Measurements from ENCODE around the gene PSMB3. TPM values are rescaled to one million over a fixed set of nuclear protein-coding genes. Genes with fewer than 3 reads are reported as not detected.

PSMB3 gene
- total RNA-seq, 1 experiment from 2014 or later, result 273 TPM

- TF ChIP-seq, protein P1, sequence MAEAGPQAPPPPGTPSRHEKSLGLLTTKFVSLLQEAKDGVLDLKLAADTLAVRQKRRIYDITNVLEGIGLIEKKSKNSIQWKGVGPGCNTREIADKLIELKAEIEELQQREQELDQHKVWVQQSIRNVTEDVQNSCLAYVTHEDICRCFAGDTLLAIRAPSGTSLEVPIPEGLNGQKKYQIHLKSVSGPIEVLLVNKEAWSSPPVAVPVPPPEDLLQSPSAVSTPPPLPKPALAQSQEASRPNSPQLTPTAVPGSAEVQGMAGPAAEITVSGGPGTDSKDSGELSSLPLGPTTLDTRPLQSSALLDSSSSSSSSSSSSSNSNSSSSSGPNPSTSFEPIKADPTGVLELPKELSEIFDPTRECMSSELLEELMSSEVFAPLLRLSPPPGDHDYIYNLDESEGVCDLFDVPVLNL (CRISPR knock-in tag; IDR thresholded peaks at IDR 0.05; ENCODE audit: borderline replicate concordance, low read depth), result no peak
These were observed 42.5 kb upstream of the PSMB3 start (continued) for GRCh38 chr17:38709864-38710603.

DNA sequence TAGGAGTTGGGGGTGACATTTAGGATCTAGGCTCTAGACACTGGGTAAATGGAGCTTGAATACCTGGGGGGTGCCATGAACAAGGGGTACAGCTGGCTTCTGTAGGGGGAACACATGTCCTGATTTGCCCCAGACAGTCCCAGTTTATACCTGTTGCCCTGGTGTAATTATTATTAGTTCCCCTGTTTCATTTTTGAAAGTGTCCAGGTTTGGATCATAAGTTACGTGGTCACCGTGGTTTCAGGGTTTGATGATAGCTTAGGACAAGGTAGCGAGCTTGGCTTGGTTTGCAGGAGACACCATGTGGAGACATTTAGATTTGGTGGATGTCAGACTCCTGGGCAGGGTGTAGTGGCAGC is 42.0 kb upstream of the PSMB3 start:
- DNase-seq (ENCODE audit: low spot score) (no peak), ATAC-seq (no peak)
- TF ChIP-seq JUN (CRISPR knock-in tag; IDR thresholded peaks at IDR 0.05) (no peak), ZNF281 (CRISPR knock-in tag; IDR thresholded peaks at IDR 0.05) (no peak), OVOL2 (CRISPR knock-in tag; IDR thresholded peaks at IDR 0.05; ENCODE audit: borderline replicate concordance) (no peak), ZNF396 (CRISPR knock-in tag; IDR thresholded peaks at IDR 0.05; ENCODE audit: borderline replicate concordance) (no peak), HMGA2 (CRISPR knock-in tag; IDR thresholded peaks at IDR 0.05) (no peak), ZNF138 (CRISPR knock-in tag; conservative IDR thresholded peaks at IDR 0.05) (no peak), GTF2I (CRISPR knock-in tag; conservative IDR thresholded peaks at IDR 0.05) (no peak), ZBTB21 (CRISPR knock-in tag; IDR thresholded peaks at IDR 0.05; ENCODE audit: borderline replicate concordance) (no peak), NFYB (CRISPR knock-in tag; conservative IDR thresholded peaks at IDR 0.05; ENCODE audit: low read depth) (no peak), ZNF263 (CRISPR knock-in tag; IDR thresholded peaks at IDR 0.05; ENCODE audit: low read depth) (no peak), FOXJ3 (CRISPR knock-in tag; IDR thresholded peaks at IDR 0.05; ENCODE audit: borderline replicate concordance) (no peak), GABPB1 (CRISPR knock-in tag; IDR thresholded peaks at IDR 0.05) (no peak), TP53 (CRISPR knock-in tag; IDR thresholded peaks at IDR 0.05) (no peak), GRHL2 (CRISPR knock-in tag; IDR thresholded peaks at IDR 0.05; ENCODE audit: insufficient replicate concordance, severe bottlenecking) (no peak)
- TF ChIP-seq, protein P2, sequence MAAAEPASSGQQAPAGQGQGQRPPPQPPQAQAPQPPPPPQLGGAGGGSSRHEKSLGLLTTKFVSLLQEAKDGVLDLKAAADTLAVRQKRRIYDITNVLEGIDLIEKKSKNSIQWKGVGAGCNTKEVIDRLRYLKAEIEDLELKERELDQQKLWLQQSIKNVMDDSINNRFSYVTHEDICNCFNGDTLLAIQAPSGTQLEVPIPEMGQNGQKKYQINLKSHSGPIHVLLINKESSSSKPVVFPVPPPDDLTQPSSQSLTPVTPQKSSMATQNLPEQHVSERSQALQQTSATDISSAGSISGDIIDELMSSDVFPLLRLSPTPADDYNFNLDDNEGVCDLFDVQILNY (CRISPR knock-in tag; IDR thresholded peaks at IDR 0.05), result no peak
- TF ChIP-seq, protein P3, sequence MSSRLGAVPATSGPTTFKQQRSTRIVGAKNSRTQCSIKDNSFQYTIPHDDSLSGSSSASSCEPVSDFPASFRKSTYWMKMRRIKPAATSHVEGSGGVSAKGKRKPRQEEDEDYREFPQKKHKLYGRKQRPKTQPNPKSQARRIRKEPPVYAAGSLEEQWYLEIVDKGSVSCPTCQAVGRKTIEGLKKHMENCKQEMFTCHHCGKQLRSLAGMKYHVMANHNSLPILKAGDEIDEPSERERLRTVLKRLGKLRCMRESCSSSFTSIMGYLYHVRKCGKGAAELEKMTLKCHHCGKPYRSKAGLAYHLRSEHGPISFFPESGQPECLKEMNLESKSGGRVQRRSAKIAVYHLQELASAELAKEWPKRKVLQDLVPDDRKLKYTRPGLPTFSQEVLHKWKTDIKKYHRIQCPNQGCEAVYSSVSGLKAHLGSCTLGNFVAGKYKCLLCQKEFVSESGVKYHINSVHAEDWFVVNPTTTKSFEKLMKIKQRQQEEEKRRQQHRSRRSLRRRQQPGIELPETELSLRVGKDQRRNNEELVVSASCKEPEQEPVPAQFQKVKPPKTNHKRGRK (CRISPR knock-in tag; IDR thresholded peaks at IDR 0.05; ENCODE audit: borderline replicate concordance), result no peak
- TF ChIP-seq, protein P4, sequence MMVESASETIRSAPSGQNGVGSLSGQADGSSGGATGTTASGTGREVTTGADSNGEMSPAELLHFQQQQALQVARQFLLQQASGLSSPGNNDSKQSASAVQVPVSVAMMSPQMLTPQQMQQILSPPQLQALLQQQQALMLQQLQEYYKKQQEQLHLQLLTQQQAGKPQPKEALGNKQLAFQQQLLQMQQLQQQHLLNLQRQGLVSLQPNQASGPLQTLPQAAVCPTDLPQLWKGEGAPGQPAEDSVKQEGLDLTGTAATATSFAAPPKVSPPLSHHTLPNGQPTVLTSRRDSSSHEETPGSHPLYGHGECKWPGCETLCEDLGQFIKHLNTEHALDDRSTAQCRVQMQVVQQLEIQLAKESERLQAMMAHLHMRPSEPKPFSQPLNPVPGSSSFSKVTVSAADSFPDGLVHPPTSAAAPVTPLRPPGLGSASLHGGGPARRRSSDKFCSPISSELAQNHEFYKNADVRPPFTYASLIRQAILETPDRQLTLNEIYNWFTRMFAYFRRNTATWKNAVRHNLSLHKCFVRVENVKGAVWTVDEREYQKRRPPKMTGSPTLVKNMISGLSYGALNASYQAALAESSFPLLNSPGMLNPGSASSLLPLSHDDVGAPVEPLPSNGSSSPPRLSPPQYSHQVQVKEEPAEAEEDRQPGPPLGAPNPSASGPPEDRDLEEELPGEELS (CRISPR knock-in tag; IDR thresholded peaks at IDR 0.05), result no peak
- TF ChIP-seq, protein P5, sequence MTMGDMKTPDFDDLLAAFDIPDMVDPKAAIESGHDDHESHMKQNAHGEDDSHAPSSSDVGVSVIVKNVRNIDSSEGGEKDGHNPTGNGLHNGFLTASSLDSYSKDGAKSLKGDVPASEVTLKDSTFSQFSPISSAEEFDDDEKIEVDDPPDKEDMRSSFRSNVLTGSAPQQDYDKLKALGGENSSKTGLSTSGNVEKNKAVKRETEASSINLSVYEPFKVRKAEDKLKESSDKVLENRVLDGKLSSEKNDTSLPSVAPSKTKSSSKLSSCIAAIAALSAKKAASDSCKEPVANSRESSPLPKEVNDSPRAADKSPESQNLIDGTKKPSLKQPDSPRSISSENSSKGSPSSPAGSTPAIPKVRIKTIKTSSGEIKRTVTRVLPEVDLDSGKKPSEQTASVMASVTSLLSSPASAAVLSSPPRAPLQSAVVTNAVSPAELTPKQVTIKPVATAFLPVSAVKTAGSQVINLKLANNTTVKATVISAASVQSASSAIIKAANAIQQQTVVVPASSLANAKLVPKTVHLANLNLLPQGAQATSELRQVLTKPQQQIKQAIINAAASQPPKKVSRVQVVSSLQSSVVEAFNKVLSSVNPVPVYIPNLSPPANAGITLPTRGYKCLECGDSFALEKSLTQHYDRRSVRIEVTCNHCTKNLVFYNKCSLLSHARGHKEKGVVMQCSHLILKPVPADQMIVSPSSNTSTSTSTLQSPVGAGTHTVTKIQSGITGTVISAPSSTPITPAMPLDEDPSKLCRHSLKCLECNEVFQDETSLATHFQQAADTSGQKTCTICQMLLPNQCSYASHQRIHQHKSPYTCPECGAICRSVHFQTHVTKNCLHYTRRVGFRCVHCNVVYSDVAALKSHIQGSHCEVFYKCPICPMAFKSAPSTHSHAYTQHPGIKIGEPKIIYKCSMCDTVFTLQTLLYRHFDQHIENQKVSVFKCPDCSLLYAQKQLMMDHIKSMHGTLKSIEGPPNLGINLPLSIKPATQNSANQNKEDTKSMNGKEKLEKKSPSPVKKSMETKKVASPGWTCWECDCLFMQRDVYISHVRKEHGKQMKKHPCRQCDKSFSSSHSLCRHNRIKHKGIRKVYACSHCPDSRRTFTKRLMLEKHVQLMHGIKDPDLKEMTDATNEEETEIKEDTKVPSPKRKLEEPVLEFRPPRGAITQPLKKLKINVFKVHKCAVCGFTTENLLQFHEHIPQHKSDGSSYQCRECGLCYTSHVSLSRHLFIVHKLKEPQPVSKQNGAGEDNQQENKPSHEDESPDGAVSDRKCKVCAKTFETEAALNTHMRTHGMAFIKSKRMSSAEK (CRISPR knock-in tag; IDR thresholded peaks at IDR 0.05; ENCODE audit: borderline replicate concordance), result no peak
- TF ChIP-seq, protein P6, sequence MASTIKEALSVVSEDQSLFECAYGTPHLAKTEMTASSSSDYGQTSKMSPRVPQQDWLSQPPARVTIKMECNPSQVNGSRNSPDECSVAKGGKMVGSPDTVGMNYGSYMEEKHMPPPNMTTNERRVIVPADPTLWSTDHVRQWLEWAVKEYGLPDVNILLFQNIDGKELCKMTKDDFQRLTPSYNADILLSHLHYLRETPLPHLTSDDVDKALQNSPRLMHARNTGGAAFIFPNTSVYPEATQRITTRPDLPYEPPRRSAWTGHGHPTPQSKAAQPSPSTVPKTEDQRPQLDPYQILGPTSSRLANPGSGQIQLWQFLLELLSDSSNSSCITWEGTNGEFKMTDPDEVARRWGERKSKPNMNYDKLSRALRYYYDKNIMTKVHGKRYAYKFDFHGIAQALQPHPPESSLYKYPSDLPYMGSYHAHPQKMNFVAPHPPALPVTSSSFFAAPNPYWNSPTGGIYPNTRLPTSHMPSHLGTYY (CRISPR knock-in tag; IDR thresholded peaks at IDR 0.05), result no peak
- peaks cover 42% of the 10 kb centered on the region for H3K27me3 Mint-ChIP-seq (ENCODE audit: low read depth)
- peaks cover 56% of the 10 kb centered on the region for H3K4me1 Mint-ChIP-seq
- CTCF ChIA-PET, result interaction anchor here (0.8 to 2.4 kb wide), 7 partner anchors 8 to 147 kb away, joined by 3 to 13 read pairs (median 3); partner anchors contain the start of gene SRCIN1
- H3K9me3 Mint-ChIP-seq, result no peaks in the 10 kb centered on the region
- no peak overlapping the region for H3K27ac Mint-ChIP-seq
- no peak overlapping the region for H3K4me3 Mint-ChIP-seq
- POLR2A ChIA-PET, result interaction anchor here (1.5 kb wide), 1 partner anchor 9 kb away, joined by 4 read pairs; no protein-coding TSS in a partner anchor
- 0 out of 2 replicates have a peak, but pooled peaks cover 3% of the 10 kb centered on the region for H3K36me3 Mint-ChIP-seq

All from WTC11 (cell line).